GM12878 (cell line): ENCODE measurements around the gene SLC43A1. TPM values are rescaled to one million over a fixed set of nuclear protein-coding genes. Genes with fewer than 3 reads are reported as not detected.

Experiments used
- ATAC-seq: fragments of 200-7000 bp; cut with Tn5 transposase; 3 replicates; pipeline ENCODE4 v1.9.1; 2020; ENCODE audit warnings: mild to moderate bottlenecking, moderate library complexity
- BruUV-seq: library from RNA; stranded (reverse); fragments of 400-500 nt; replicated peaks from 2 replicates; lab custom pipeline; 2021; lab: Mats Ljungman, UMichigan
- CTCF ChIA-PET: fragments of 300-600 bp; sonication (Branson Sonifier 250); formaldehyde crosslinking; extraction: SDS; loops from one replicate; lab custom pipeline; 2021; ENCODE audit warnings: inconsistent platforms; lab: Yijun Ruan, JAX
- POLR2A ChIA-PET: fragments of 350-600 bp; formaldehyde crosslinking; extraction: SDS; loops from one replicate; lab custom pipeline; 2021; ENCODE audit warnings: inconsistent platforms; lab: Charles Lee
- RAD21 ChIA-PET: fragments of 300-600 bp; sonication (Branson Sonifier 250); formaldehyde crosslinking; loops from one replicate; lab custom pipeline; 2023; ENCODE audit warnings: antibody characterized with exemption; ENCODE audit not compliant: unreplicated experiment; lab: Charles Lee
- SMC1A ChIA-PET: fragments of 300-600 bp; sonication (Branson Sonifier 250); formaldehyde crosslinking; loops from one replicate; lab custom pipeline; 2023; ENCODE audit not compliant: unreplicated experiment, uncharacterized antibody; lab: Charles Lee
- DNase-seq: peaks from one replicate; pipeline ENCODE4 v3.0.0-alpha.2; 2011; ENCODE audit warnings: low read depth, low spot score
- FAIRE-seq: peaks from 3 replicates; lab custom pipeline; 2011; peaks lifted over from hg19 to GRCh38; lab: Jason Lieb, UNC
- H2AFZ ChIP-seq: 2 replicates; pipeline ENCODE4 v1.6.0; 2011; ENCODE audit warnings: low read depth, low read length, control low read depth; ENCODE audit not compliant: control insufficient read depth
- H3K27ac ChIP-seq: 2 replicates; pipeline ENCODE4 v1.5.1; 2011; ENCODE audit warnings: control low read depth; ENCODE audit not compliant: control insufficient read depth, insufficient read depth
- H3K27me3 ChIP-seq, 2 experiments: replicated peaks in 1 of 2; 2 replicates each; pipeline versions ENCODE4 v1.6.0 to v1.6.1; 2011; ENCODE audit warnings: low read length in 1 of 2; ENCODE audit not compliant: control insufficient read depth in 2 of 2, insufficient read depth in 2 of 2
- H3K36me3 ChIP-seq, 2 experiments: 2 replicates each; pipeline ENCODE4 v1.5.1; 2011; ENCODE audit warnings: low read length in 1 of 2; ENCODE audit not compliant: control insufficient read depth in 2 of 2, insufficient read depth in 2 of 2
- H3K4me1 ChIP-seq: 2 replicates; pipeline ENCODE4 v1.6.1; 2011; ENCODE audit warnings: mild to moderate bottlenecking, low read length, moderate library complexity, mixed read lengths; ENCODE audit not compliant: control insufficient read depth, insufficient read depth
- H3K4me2 ChIP-seq: 2 replicates; pipeline ENCODE4 v1.6.0; 2011; ENCODE audit warnings: control low read depth; ENCODE audit not compliant: control insufficient read depth, insufficient read depth
- H3K4me3 ChIP-seq: fragments of 200-600 bp; sonication (generic); 2 replicates; pipeline ENCODE4 v1.5.1; 2016
- H3K79me2 ChIP-seq: 2 replicates; pipeline ENCODE4 v1.6.0; 2011; ENCODE audit warnings: low read length; ENCODE audit not compliant: control insufficient read depth, insufficient read depth
- H3K9ac ChIP-seq: 2 replicates; pipeline ENCODE4 v1.8.0; 2011; ENCODE audit warnings: low read length, control low read depth, mixed read lengths; ENCODE audit not compliant: control insufficient read depth, insufficient read depth
- H3K9me3 ChIP-seq: replicated peaks from 3 replicates; pipeline ENCODE4 v1.5.1; 2011; ENCODE audit warnings: mild to moderate bottlenecking, low read length; ENCODE audit not compliant: control insufficient read depth, insufficient read depth
- H4K20me1 ChIP-seq: 2 replicates; pipeline ENCODE4 v1.6.0; 2011; ENCODE audit not compliant: control insufficient read depth, insufficient read depth
- BACH1 ChIP-seq: fragments of 450-650 bp; IDR thresholded peaks from 2 replicates; pipeline ENCODE4 v1.6.1; 2017; ENCODE audit warnings: mild to moderate bottlenecking, borderline replicate concordance
- CEBPZ ChIP-seq: fragments of 150-350 bp; IDR thresholded peaks from 2 replicates; pipeline ENCODE4 v1.6.1; 2016; ENCODE audit warnings: low read depth, low read length
- FOXK2 ChIP-seq: fragments of 450-650 bp; IDR thresholded peaks from 2 replicates; pipeline ENCODE4 v1.6.1; 2017; ENCODE audit warnings: mild to moderate bottlenecking, moderate library complexity
- GATAD2B ChIP-seq: fragments of 450-650 bp; conservative IDR thresholded peaks from 2 replicates; pipeline ENCODE4 v1.6.1; 2017; ENCODE audit warnings: low read depth, mild to moderate bottlenecking, moderate library complexity
- HDAC6 ChIP-seq: fragments of 200-600 bp; sonication (generic); IDR thresholded peaks from one replicate; pipeline ENCODE4 v1.8.0; 2017; ENCODE audit warnings: antibody characterized with exemption; ENCODE audit not compliant: unreplicated experiment
- HDGF ChIP-seq: fragments of 450-650 bp; IDR thresholded peaks from 2 replicates; pipeline ENCODE4 v1.6.1; 2016; ENCODE audit warnings: antibody characterized with exemption
- IKZF1 ChIP-seq: fragments of 450-650 bp; conservative IDR thresholded peaks from 2 replicates; pipeline ENCODE4 v1.6.1; 2017; ENCODE audit warnings: antibody characterized with exemption, mild to moderate bottlenecking
- MEF2B ChIP-seq: fragments of 450-650 bp; IDR thresholded peaks from 2 replicates; pipeline ENCODE4 v1.6.1; 2018; ENCODE audit warnings: mild to moderate bottlenecking, moderate library complexity; ENCODE audit not compliant: partially characterized antibody, poor library complexity, severe bottlenecking
- MTA2 ChIP-seq: fragments of 450-650 bp; IDR thresholded peaks from 2 replicates; pipeline ENCODE4 v1.6.1; 2016; ENCODE audit warnings: low read depth, mild to moderate bottlenecking, moderate library complexity
- NR2C1 ChIP-seq: fragments of 450-650 bp; IDR thresholded peaks from 2 replicates; pipeline ENCODE4 v1.6.1; 2017; ENCODE audit warnings: antibody characterized with exemption, mild to moderate bottlenecking, moderate library complexity
- RELB ChIP-seq: fragments of 450-650 bp; IDR thresholded peaks from 2 replicates; pipeline ENCODE4 v1.6.1; 2017; ENCODE audit warnings: low read depth, mild to moderate bottlenecking, moderate library complexity
- RUNX3 ChIP-seq: IDR thresholded peaks from 2 replicates; pipeline ENCODE4 v1.6.1; 2012; ENCODE audit warnings: low read length, inconsistent platforms
- SP1 ChIP-seq: IDR thresholded peaks from one replicate; pipeline ENCODE4 v1.6.1; 2011; ENCODE audit warnings: low read depth, low read length
- SREBF1 ChIP-seq: IDR thresholded peaks from 2 replicates; pipeline ENCODE4 v1.6.1; 2012; ENCODE audit warnings: mild to moderate bottlenecking, low read length
- USF1 ChIP-seq: IDR thresholded peaks from 2 replicates; pipeline ENCODE4 v1.6.1; 2011; ENCODE audit warnings: borderline replicate concordance, low read depth, mild to moderate bottlenecking, moderate library complexity, mixed read lengths, low read length; ENCODE audit not compliant: insufficient read depth; ENCODE audit errors: extremely low read length
- ZSCAN29 ChIP-seq: fragments of 450-650 bp; IDR thresholded peaks from 2 replicates; pipeline ENCODE4 v1.6.1; 2017; ENCODE audit warnings: mild to moderate bottlenecking, moderate library complexity
- WGBS: methylation state at CpG from one replicate; pipeline ENCODE4 v1.1.6; 2016; ENCODE audit warnings: low lambda C conversion rate; ENCODE audit not compliant: insufficient replicate concordance, insufficient coverage; ENCODE audit errors: missing lambda C conversion rate; 5-methylcytosine and 5-hydroxymethylcytosine counted together
- in situ Hi-C: fragments of 300-500 bp; cut with MboI; formaldehyde crosslinking; loops from 9 replicates; pipeline ENCODE4 v1.14.3; 2018; ENCODE audit warnings: mixed read lengths
- intact Hi-C: fragments of 100-400 bp; cut with micrococcal nuclease; formaldehyde crosslinking; loops from one replicate; pipeline ENCODE4 v1.14.2; 2022; ENCODE audit not compliant: unreplicated experiment
- polyA plus RNA-seq, 11 experiments: library from polyadenylated mRNA; depleted of rRNA in 4 of 11; unstranded in 6 of 11; stranded (reverse) in 5 of 11; fragments of >200 nt; fragmentation: Nextera tagmentation in 4 of 11; fragmentation: Illumina TruSeq in 1 of 11; extraction: Ambion mirVana in 4 of 11; extraction: Trizol in 1 of 11; gene quantifications; 1 replicate in 1 of 11; 2 replicates in 10 of 11; pipeline versions ENCODE4 v1.2.1 to v1.2.3, GENCODE V29; 2011 to 2016; ENCODE audit warnings: inconsistent platforms in 2 of 11, missing spikeins in 2 of 11, low read depth in 1 of 11
- total RNA-seq, 4 experiments: library from RNA; depleted of rRNA in 3 of 4; stranded (reverse); fragments of >200 nt in 3 of 4; fragmentation: Illumina TruSeq in 1 of 4; extraction: Trizol in 1 of 4; gene quantifications; 2 replicates each; pipeline versions ENCODE4 v1.2.1 to v1.2.3, GENCODE V29; 2013 to 2021

SLC43A1 gene
- total and polyA plus RNA-seq, 10 of the 15 experiments (the other 5 are each of a cell fraction or from before 2014, with no cell fraction given), result 1.0 to 17.8 (median 12.6) TPM

DNA sequence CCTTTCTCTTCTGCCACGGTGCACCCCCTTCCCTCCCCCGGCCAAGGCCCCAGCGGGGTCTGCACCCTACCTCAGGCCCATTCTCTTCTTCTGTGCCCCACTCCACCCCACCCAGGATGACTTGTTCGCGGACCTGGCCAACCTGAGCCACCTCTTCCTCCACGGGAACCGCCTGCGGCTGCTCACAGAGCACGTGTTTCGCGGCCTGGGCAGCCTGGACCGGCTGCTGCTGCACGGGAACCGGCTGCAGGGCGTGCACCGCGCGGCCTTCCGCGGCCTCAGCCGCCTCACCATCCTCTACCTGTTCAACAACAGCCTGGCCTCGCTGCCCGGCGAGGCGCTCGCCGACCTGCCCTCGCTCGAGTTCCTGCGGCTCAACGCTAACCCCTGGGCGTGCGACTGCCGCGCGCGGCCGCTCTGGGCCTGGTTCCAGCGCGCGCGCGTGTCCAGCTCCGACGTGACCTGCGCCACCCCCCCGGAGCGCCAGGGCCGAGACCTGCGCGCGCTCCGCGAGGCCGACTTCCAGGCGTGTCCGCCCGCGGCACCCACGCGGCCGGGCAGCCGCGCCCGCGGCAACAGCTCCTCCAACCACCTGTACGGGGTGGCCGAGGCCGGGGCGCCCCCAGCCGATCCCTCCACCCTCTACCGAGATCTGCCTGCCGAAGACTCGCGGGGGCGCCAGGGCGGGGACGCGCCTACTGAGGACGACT lies 39.3 kb downstream of the SLC43A1 start (continued):
- peak; percentile 80; the same call in 1 of the 2 replicates for TF ChIP-seq GATAD2B
- peak; percentile 89 for TF ChIP-seq HDAC6
- peak; percentile 74; the same call in 1 of the 2 replicates for TF ChIP-seq HDGF
- peak; percentile 60 for TF ChIP-seq IKZF1
- TF ChIP-seq SREBF1, result no peak
- TF ChIP-seq CEBPZ, result no peak
- peak; percentile 41 for TF ChIP-seq BACH1

DNA sequence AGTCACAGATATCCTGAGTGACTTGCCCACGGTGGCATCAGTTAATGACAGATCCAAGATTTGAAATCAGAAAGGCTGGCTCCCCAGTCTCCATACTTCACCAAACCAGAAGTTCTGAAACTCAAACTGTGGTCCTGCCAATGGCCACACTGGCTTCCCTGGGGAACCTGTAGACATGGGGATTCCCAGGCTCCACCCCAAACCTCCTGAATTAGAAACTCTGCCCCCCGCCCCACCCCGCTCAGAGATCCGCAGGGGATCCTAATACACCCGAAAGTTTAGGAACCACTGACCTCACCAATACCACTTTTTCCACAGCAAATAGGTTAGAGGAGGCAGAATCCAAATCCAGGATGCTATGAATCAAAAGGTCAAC lies 39.8 kb downstream of the SLC43A1 start:
- peak; percentile 53 for ATAC-seq
- SMC1A ChIA-PET, result interaction anchor here (1.0 to 1.8 kb wide), 3 partner anchors 8 to 49 kb away, joined by 4 to 6 read pairs (median 4); no protein-coding TSS in a partner anchor
- in situ Hi-C loops, result loop anchor here (25.0 kb wide), 1 partner anchor 638 kb away; no protein-coding TSS in a partner anchor
- H3K4me2 ChIP-seq, result peak overlapping the region; percentile 86
- no peaks in the 10 kb centered on the region for H3K27me3 ChIP-seq
- RAD21 ChIA-PET, result interaction anchor here (1.2 to 3.5 kb wide), 4 partner anchors 15 to 52 kb away, joined by 4 to 11 read pairs (median 8); partner anchors contain the start of gene RTN4RL2
- no TSS peak for BruUV-seq
- peak overlapping the region; percentile 73 for H2AFZ ChIP-seq
- FAIRE-seq, result no peak
- POLR2A ChIA-PET, result no interaction called here
- H3K36me3 ChIP-seq, result no peaks in the 10 kb centered on the region
- peak overlapping the region; percentile 64 for H3K9ac ChIP-seq
- 0% methylated on average over 5 of the region's 5 CpGs for WGBS
- H3K4me1 ChIP-seq, result peaks cover 24% of the 10 kb centered on the region
- H3K79me2 ChIP-seq, result no peaks in the 10 kb centered on the region
- DNase-seq, result no peak
- H3K9me3 ChIP-seq, result no peaks in the 10 kb centered on the region
- peak overlapping the region; percentile 55 for H3K27ac ChIP-seq
- CTCF ChIA-PET, result interaction anchor here (1.1 to 9.4 kb wide), 11 partner anchors 8 to 166 kb away, joined by 3 to 321 read pairs (median 6); partner anchors contain the start of genes RTN4RL2, TIMM10 and UBE2L6
- H3K4me3 ChIP-seq, result peak overlapping the region; percentile 57
- intact Hi-C loops, result loop anchor here (2.0 to 5.0 kb wide), 2 partner anchors 48 to 131 kb away; partner anchors contain the start of gene SLC43A3
- H4K20me1 ChIP-seq, result no peaks in the 10 kb centered on the region
- TF ChIP-seq MEF2B (peak; percentile 78), RUNX3 (peak; percentile 24; the same call in 1 of the 2 replicates), FOXK2 (no peak), USF1 (no peak), ZSCAN29 (no peak), SP1 (no peak), MTA2 (0 out of 2 replicates have a peak, but pooled peaks have one; percentile 18), NR2C1 (no peak), RELB (peak; percentile 73; the same call in 1 of the 2 replicates)
